ENCODE data around the gene FGB.

DNA sequence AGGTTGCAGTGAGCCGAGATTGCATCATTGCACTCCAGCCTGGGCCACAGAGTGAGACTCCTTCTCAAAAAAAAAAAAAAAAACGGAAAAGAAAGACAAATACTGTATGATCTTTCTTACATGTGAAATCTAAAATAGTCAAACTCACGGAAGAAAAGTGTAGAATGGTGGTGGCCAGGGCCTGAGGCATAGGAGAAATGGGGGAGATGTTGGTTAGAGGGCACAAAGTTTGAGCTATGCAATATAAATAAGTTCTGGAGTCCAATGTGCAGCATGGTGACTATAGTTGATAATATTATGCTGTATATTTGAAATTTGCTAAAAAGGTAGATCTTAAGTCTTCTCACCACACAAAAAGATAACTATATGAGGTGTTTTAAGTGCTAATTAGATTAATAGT, 29.1 kb downstream of the FGB start:
- TF ChIP-seq, protein P1, sequence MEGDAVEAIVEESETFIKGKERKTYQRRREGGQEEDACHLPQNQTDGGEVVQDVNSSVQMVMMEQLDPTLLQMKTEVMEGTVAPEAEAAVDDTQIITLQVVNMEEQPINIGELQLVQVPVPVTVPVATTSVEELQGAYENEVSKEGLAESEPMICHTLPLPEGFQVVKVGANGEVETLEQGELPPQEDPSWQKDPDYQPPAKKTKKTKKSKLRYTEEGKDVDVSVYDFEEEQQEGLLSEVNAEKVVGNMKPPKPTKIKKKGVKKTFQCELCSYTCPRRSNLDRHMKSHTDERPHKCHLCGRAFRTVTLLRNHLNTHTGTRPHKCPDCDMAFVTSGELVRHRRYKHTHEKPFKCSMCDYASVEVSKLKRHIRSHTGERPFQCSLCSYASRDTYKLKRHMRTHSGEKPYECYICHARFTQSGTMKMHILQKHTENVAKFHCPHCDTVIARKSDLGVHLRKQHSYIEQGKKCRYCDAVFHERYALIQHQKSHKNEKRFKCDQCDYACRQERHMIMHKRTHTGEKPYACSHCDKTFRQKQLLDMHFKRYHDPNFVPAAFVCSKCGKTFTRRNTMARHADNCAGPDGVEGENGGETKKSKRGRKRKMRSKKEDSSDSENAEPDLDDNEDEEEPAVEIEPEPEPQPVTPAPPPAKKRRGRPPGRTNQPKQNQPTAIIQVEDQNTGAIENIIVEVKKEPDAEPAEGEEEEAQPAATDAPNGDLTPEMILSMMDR (IDR thresholded peaks at IDR 0.05) = no peak
- no peak for TF ChIP-seq ZFX (IDR thresholded peaks at IDR 0.05; ENCODE audit: borderline replicate concordance)
